Stimulated activated CD8-positive, alpha-beta memory T cell treated with anti-CD3 and anti-CD28 coated beads, Interleukin-15, amount 100 ng/mL, for 24 hours (primary cell): ENCODE results near the gene PAX1.

ENCODE experiments used
- DNase-seq: peaks from one replicate; pipeline ENCODE4 v3.0.0-alpha.2; 2020; ENCODE audit warnings: low read depth

The PAX1 gene

DNA sequence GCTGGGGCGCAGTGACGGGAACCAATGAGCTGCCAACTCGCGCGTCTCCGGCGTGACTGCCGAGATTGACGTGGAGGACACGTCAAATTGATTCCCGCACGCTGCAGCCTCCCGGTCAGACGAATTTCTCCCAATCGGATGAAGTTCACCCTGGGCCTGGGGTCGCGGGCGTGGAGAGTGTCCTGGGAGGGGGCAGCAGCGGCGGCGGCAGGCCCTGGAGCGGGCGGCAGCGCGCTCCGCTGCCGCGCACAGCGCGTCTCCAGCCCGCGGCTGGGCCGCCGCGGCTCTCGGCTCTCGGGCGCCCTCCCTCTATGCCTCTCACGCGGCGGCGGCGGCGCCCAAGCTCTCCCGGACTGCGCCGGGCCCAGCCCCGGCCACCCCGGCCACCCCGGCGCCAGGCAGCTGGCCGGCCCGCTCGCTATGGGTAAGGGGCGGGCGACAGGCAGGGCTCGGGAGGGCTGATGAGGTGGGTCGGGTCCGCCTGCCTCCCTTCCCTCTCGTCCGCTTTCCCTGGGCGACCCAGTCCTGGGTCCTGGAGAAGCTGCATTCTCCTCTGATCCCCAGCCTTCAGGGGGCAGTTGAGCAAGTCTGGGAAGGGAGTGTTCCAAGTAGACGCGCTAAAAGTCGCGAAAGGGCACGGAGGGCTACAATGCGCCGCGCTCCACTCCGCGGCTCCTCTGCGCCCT is at the start of gene PAX1:
Gene PAX1, plus strand, starts transcription at position 90 of the 686 bp plus-strand sequence. Its CDS starts 49 bp downstream, at position 139.
- DNase-seq: no peak

DNA sequence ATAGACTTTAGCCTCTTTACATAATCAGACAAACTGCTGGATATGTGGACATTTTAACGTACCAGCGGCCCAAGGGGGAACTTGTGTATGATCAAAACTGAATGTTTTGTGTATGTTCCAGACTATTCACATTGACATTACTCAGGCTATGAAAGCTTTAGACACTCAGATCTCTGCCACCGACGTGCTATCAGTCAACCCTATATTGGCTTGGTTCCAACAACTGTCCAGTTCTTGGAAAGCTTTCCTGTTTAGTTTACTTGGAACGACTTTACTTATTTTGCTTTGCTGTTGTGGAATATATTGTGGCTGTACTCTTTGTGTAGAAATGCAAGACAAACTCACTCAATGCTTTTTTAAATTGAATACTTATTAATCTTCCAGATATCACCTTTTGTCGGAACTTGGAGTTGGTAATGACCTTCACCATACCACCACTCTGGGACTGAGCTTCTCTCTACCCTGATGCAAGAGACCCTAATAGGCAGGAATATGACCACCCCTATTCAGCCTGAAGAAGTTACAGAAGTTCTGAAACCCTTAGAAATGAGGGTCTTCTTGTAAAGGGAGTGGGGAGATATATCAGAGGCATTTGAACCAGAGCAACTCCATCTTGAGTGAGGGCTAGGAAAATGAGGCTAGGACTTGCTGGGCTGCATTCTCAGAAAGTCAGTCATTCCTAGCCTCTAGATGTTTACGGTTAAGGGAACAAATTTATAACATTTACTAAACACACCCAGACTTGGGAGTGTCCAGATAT is 49.0 kb upstream of the PAX1 start:
- no peak for DNase-seq

DNA sequence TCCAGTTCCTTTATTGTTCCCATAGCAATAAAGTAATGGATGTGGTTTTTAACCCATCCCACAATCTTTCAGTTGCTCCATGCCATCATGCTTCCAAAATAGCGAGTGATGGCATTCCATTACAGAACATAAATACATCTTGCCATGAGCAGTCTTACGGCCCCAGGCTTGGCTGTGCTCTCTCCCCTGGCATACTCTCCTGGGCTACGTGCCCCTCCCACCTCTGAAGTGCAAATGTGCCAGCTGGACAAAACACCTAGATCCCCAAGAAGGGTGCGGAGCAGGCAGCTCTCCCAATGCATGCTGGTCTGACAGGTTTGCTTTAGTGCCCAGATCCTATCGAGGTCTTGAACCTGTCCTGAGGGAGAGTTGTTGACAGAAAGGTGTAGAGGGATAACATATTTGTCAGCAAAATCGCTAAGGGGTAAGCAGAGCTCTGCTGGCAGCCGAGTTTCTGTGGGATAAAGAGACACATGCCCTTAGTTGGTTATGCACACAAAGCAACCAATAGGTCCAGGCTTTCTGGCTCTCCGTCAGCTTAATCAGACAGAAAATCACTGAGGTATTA is 43.9 kb upstream of the PAX1 start:
- no peak for DNase-seq

DNA sequence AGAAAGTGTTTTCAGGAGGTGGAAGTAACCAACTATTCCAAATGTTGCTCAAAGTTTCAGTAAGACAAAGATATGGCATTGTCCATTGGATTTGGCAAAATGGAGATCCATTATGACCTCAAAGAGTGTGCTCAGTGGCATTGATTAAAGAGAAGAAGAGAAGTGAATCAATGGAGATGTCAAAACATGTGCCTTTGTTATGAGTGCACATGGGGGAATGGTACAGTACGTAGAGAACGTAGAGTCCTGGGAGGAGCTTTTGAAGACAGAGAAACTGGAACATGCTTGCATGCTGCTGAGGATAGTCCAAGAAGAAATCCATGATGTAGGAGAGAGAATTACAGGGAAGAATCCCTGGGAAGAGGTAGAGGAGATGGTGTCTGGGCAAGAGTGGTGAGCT is 42.0 kb upstream of the PAX1 start:
- no peak for DNase-seq

DNA sequence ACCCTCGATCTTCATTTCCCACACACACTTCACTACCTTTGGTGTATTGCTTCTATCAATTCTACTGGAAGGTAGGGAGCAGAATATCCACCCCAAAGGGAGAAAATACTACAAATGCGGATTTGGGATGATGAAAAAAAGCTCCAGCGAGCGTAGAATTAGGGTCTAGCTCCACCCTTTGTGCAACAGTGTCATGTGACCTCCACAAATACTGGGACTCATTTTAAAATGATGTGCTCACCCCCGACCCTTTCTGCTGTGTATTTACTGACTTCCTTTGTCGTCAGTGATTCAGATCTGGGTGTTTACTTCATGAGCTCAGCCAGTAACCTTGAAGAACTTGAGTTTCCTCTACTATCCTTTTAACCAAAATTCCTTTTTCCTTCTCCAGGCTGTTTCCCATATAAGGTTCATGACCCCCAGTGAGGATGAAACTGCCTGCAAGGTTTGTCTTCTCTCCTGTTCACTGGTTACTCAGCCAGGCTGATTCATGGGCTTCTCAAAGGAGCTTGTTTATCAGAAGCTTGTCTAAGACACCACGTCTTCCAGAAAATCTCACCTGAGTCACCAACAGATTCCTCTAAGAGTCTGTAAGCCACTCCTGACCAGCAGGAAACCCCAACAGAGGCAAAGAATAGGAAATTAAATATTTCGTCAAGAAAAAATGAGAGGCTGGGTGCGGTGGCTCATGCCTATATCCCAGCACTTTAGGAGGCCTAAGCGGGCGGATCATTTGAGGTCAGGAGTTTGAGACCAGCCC is 39.6 kb upstream of the PAX1 start:
- no peak for DNase-seq

DNA sequence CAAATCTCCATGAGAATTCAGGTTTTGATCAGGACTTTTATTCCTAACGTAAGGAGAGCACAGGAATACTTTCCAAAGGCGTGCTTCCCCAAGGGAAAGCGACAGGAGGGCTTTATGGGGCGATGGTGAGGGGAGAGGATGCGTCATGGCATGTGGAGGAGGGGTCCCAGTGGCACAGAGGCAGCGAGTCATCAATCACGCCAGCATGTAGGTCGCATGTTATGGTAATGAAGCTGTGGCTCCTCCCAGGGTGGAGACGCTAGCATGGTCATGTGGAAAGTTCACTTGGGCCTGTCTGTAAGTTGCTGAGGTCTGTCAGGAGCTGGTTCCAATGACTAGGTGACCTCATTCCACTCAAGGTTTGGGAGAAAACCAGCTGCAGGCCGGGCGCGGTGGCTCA is 35.3 kb upstream of the PAX1 start:
- DNase-seq: no peak

DNA sequence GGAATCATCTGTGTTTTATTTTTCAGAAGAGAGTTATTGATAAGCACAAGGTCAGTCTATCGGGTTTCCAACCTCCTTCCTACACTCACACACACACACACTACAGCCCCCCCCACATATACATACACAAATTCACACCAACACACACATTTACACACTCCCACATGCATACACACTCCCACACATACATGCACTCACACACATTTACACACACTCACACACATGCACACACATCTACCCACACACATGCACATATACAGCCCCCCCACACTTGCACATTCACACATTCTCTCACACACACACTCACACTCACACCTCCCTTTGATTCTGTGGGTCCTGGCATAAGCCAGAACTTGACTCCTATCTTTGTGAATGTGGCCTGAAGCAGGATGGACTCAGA is 34.5 kb upstream of the PAX1 start:
- no peak for DNase-seq

DNA sequence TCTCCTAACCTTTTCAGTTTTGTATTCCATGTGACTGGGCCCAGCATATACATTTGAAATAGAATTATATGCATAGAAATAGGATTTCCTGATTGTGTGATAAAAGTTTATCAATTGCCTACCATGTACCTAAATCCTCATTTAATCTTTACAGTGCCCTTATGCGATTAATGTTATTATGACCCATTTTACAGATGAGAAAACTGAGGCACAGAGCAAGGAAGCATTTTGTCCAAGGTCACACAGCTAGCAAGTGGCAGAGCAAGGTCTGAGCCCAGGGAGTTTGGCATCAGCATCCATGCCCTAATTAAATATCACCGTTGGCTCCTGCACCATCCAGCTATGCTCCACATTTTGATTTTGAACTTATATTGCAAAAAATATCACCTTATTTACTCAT is 28.2 kb upstream of the PAX1 start:
- no peak for DNase-seq

DNA sequence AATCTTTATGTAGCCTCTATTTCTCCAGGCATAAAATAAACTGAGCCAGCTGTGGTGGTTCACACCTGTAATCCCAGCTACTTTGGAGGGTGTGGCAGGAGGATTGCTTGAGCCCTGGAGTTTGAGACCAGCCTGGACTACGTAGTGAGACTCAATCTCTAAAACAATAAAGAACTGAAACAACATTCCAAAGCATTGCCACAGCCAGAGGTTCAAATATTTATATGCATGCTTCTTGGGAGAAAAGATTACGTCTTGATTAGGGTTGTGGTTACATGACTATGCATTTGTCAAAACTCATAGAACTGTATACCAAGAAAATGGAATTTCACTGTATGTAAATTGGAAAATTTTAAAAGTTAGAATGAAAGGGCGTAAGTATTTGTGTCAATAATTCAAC is 27.7 kb upstream of the PAX1 start:
- no peak for DNase-seq

DNA sequence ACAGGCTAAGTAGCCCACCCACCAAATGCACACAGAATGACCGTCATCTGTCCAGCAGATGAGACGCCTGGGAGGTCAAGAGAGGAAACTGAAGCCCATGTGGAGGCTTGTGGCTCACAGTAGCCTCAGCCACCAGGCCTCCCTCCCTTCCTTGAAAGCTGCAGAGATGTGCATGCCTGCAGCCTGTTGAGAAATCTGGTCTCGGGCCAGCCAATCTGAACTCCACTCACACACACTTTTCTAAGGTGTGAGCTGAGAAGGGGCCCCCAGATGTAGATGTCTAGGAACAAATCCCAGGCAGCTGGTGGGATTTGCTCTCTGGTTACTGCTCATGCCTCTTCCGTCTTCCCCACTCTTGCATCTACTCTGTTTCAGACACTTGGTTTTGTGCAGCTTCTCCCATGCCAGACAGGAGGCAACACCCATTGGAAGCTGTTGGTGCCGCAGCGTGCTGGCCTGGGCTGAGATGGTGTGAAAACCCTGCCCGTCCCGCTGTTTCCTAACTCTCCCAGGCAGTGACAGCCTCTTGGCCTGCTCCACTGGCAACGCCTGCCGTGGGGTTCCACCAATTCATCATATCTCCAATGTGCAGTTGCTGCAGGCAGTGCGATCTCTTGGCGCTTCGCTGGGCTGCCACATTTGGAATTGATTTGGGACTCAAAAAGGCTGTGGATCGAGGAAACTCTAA is 24.1 kb upstream of the PAX1 start:
- DNase-seq: no peak

DNA sequence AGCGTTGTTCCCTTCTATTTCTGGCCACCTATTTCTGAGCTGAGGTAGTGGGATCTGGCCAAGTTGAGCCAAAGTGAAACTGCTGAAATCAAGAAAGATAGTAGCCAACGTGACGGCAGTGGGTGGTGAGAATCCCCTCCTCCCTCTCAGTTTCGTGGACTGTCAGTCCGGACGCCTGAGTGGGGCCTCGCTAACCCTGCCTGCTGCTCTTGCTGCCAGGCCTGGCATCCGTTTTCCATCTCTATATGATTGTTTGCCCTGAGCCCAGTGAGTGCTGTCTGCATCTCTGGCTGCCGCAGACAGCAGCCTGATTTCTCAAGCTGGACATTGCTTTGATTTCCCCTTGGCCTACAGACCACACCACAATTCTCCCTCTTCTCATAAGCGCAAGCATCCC is 23.5 kb upstream of the PAX1 start:
- no peak for DNase-seq

DNA sequence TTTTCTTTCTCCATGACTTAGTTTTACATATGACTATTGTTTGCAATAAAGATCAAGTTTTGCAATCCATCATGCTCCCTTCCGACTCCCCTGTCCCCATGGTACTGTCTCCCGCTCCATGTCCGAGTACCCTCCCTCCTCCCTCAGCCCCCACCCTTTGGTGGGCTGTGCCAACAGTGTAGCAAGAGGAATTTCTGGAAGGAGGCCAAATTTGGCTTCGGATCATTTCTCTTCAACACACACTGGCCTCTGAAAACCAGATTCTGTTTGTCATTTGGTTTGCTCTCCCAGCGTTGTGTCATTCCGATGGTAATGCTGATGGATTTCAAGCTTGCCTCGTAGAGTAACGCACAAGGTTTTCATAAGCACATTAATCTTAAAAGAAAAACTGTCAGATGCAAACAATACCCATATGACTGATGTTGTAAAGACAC is 22.9 kb upstream of the PAX1 start:
- DNase-seq: no peak

DNA sequence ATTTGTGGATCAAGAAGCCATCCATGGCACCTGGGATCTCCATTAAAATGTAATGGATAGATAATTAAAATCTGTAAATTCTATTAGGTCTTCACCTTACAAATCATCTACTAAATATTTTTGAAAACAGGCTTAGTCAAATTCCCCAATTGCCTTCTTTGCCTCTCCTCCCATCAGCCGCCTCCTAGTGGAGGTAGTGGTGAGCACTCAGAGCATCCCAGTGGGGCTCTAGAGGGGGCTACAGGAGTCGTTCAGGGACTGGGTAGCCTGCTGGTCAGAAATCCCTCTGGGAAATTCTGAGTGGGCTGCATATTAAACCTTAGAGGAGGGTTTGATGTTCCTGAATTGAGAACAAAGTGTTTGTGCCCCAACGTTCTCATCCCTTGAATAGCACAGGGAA is 20.8 kb upstream of the PAX1 start:
- no peak for DNase-seq

DNA sequence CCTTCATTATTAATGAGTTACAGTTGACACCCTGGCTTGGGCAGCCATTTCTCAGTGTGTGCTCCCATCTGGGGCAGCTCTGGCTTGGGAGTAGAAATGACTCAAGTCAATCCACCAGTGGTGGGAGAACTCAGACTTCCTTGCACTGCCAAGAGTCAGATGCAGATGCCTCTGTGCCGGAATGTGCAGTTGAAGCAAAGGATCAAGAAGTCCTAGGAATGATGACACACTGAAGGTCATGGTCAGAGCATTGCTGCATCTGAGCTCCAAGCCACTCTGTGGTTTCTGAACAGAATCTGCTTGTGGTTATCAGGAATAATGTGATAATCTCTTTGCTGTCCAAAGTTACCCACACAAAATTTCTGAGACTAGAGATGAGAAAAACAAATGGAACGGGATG is 19.5 kb upstream of the PAX1 start:
- DNase-seq: no peak

DNA sequence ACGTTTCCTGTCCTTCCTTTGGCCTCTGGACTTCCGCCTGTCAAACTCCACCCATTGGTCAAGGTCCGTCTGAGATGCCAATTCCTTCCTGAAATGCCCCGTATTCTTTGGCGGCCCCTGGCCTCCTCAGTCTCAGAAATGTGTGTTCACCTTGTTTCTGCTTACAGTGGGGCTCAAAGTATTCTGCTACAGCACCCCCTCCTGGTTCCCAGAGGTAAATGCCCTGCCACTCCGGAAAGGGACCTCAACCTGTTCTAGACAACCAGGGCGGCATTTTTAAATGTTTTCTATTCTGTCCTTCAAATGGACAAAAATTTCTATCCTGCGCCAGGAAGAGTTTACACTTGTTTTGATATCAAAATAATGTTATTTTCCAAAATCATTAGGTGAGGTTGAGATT is 12.1 kb upstream of the PAX1 start:
- no peak for DNase-seq

DNA sequence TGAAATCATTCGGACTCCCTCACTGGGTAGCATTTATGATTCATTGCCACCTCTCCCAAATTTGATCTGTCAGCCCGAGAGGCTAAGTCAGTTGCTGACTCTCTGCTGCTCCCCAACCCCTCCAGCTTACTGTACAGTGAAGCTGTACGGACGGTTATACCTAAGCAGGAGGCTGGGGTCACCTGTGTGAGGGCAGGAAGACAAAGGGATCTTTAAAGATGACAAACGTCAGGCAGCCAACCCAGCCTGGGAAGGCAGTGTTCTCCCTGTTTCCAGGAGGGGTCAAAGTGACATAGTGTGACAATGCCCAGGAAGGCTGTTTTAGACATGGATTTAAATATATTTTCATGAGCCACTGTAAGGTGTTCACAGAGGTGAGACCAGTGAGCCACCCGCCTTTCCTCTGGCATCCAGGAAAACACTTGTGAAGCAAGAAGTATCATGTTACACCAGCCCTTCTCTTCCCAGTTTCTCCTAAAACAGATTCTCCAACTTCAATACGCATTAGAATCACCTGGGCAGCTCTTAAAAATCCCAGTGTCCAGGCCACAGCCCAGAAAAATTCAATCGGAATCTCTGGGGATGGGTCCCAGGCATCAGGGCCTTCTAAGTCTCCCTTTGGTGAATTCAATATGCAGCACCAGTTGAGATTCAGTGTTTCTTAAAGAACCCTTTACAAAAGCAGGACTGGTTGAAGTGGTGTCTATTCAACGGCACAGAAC is 6.8 kb upstream of the PAX1 start:
- DNase-seq: no peak

DNA sequence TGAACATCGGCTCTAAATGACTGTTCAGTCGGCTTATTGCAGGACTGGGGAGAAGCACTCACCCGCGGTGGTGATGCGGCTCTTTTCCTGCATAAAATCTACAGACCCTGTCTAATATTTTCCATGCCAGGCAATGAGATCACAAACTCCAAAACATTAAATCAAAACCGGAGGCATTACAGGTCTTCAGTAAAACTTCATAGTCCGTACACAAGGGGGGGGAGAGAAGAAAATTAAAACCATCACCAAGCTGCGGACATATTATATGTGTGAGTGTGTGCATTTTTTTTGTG is 6.3 kb upstream of the PAX1 start:
- no peak for DNase-seq

DNA sequence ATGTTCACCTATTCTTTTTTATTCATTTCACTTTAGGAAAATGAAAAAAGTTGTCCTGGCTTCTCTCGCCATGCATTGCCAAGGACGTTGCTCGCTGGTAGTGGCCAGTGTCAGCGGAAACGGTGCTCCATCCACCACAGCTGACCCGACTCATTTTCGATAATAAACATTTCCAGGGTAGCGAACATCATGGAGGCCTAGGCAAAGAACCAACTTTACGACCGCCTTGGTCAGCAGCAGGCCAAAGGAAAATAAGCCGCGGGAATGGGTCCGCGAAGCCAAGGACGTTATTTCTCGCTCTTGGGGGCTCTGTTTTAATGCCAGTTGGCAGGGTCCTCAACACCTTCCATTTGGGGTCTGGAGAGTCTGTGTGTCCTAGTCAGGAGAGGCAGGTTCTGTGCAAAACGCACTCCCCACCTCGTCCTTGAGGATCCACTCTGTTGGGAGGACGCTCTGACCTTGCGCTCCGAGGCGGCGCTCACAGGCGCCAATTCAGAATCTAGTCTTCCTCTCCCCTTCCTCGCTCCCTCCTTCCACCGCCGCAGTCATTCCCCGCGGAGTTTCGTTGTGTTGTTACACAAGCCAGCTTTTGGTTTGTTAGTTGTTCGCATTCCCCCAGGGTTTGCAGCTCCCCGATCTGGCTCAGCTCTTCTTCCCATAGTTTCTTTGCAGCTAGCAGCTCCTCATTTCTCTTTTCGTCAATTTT is 4.1 kb upstream of the PAX1 start:
- DNase-seq: no peak

DNA sequence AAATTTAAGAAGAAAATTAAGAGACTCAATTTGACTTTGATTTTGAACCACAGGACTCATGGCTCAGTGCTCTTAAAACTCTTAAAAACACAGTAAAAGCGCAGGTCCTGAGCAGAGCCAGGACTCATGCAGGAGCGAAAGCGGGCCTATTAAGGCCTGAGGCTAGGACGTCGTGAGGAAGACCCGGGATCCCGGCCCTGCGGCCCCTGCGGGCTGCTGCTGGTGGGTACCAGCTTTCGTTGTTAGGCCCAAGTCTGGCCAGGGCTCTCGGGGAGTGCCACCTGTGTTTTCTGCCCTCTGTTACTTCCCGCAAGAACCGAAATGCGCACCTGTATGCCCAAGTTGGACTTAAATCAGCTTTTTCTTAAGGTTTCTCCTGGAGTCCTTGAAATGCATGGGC is 3.4 kb upstream of the PAX1 start:
- no peak for DNase-seq

DNA sequence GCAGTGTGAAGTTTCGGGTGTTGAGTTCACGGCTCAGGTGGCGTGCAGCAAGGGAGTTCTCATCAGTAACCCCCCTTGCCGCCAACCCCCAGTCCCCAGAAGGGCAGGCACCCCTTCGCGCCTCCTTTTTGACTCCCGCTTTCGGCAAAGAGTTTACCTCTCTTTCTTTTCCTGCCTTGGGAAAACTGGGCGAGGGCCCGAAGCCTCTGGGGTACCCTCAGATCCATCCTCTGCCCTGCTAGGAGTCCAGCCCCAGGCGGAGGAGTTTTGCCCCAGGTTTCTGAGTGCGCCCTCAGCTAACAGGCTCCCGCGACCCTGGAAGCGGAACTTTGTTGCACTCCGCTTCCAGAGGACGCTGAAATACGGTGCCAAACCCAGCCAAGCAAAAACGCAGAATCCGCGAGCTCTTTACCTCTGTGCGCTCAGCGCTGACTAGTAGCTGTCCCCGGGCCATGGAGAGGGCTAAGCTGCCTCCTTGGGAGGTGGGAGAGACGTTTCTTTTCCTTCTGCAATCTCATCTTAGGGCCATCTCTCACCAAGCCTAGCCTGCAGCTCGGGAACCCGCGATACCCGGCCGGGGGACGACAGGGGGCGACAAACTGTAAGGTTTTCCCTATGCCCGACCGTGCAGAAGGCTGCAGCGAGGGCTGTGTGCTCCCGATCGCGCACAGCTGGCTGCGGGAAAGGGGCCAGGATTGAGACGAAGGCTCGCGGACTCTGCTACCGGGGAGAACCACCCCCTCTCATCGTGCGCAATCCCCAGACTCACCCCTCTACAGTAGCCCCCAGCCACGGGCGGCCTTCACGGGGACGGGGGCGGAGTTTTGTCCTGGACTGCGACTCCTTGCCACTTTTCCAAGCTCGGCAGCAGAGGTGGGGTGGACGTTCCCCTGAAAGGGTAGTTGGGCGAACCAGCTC is 2.7 kb upstream of the PAX1 start:
- no peak for DNase-seq
